Fibroblast of lung (primary cell): ENCODE results near the gene SOCS1. TPM values are rescaled to one million over a fixed set of nuclear protein-coding genes. Genes with fewer than 3 reads are reported as not detected.

ENCODE experiments used
- DNase-seq, 2 donors: peaks; one replicate each; pipeline versions ENCODE4 v3.0.0 to v3.0.0-alpha.2; 2010; ENCODE audit warnings: low read depth in 2 of 2
- H2AFZ ChIP-seq: 2 replicates; pipeline ENCODE4 v1.5.1; 2012; ENCODE audit warnings: low read length, control low read depth, inconsistent platforms
- H3K27ac ChIP-seq: 2 replicates; pipeline ENCODE4 v1.5.1; 2011; ENCODE audit warnings: low read length, control low read depth; ENCODE audit not compliant: insufficient read depth
- H3K27me3 ChIP-seq: 2 replicates; pipeline ENCODE4 v1.5.1; 2011; ENCODE audit warnings: mild to moderate bottlenecking, low read length; ENCODE audit not compliant: control insufficient read depth, insufficient read depth
- H3K36me3 ChIP-seq: 2 replicates; pipeline ENCODE4 v1.5.1; 2011; ENCODE audit warnings: low read length; ENCODE audit not compliant: control insufficient read depth, insufficient read depth
- H3K4me1 ChIP-seq: 2 replicates; pipeline ENCODE4 v1.5.1; 2011; ENCODE audit warnings: low read length; ENCODE audit not compliant: control insufficient read depth, insufficient read depth; ENCODE audit errors: extremely low read depth
- H3K4me2 ChIP-seq: 2 replicates; pipeline ENCODE4 v1.5.1; 2011; ENCODE audit warnings: low read length, control low read depth; ENCODE audit not compliant: insufficient read depth; ENCODE audit errors: extremely low read depth
- H3K4me3 ChIP-seq, 4 experiments: fragments of 200-600 bp in 1 of 4; sonication (generic) in 1 of 4; replicated peaks in 1 of 4; 2 replicates each; pipeline ENCODE4 v1.5.1; 2011 to 2016; ENCODE audit warnings: low read length in 4 of 4, low read depth in 3 of 4, mild to moderate bottlenecking in 3 of 4, control low read depth in 2 of 4, inconsistent platforms in 1 of 4, mixed read lengths in 1 of 4; ENCODE audit not compliant: insufficient read depth in 1 of 4; ENCODE audit errors: control extremely low read depth in 1 of 4
- H3K79me2 ChIP-seq: 2 replicates; pipeline ENCODE4 v1.5.1; 2012; ENCODE audit warnings: mild to moderate bottlenecking, low read length, inconsistent platforms; ENCODE audit not compliant: control insufficient read depth, insufficient read depth
- H3K9ac ChIP-seq: 2 replicates; pipeline ENCODE4 v1.5.1; 2011; ENCODE audit warnings: mild to moderate bottlenecking, low read length, control low read depth; ENCODE audit not compliant: insufficient read depth
- H3K9me3 ChIP-seq: 2 replicates; pipeline ENCODE4 v1.5.1; 2012; ENCODE audit warnings: low read depth, low read length; ENCODE audit not compliant: control insufficient read depth, insufficient read depth
- H4K20me1 ChIP-seq: 2 replicates; pipeline ENCODE4 v1.5.1; 2011; ENCODE audit warnings: low read length; ENCODE audit not compliant: control insufficient read depth, insufficient read depth; ENCODE audit errors: extremely low read depth
- CTCF ChIP-seq, 2 donors: IDR thresholded peaks in 1 of 2; conservative IDR thresholded peaks in 1 of 2; 1 replicate in 1 of 2; 2 replicates in 1 of 2; pipeline ENCODE4 v1.5.1; 2011 to 2012; ENCODE audit warnings: low read length in 2 of 2, control low read depth in 1 of 2, inconsistent platforms in 1 of 2, low read depth in 1 of 2, mild to moderate bottlenecking in 1 of 2
- EZH2 ChIP-seq: IDR thresholded peaks from 2 replicates; pipeline ENCODE4 v1.5.1; 2012; ENCODE audit warnings: low read length, control low read depth, mild to moderate bottlenecking; ENCODE audit errors: missing control alignments
- polyA plus RNA-seq, 2 donors: library from polyadenylated mRNA; depleted of rRNA in 1 of 2; stranded (reverse) in 1 of 2; unstranded in 1 of 2; fragments of >200 nt; gene quantifications; 2 replicates each; pipeline ENCODE4 v1.2.1, GENCODE V29; 2011 to 2012; ENCODE audit warnings: missing spikeins in 1 of 2
- total RNA-seq: library from RNA; depleted of rRNA; stranded (reverse); fragments of >200 nt; gene quantifications from 2 replicates; pipeline ENCODE4 v1.2.1, GENCODE V29; 2014

Gene SOCS1
- total and polyA plus RNA-seq, 2 donors (not counting 1 experiment from before 2014, with no cell fraction given), result 17.7 to 21.1 TPM

- no peak for DNase-seq
- no peaks in the 10 kb centered on the region for H3K4me1 ChIP-seq
- TF ChIP-seq CTCF (conservative IDR thresholded peaks at IDR 0.05 in 1 of 2, IDR thresholded peaks at IDR 0.05 in 1 of 2; ENCODE audit: low read depth in 1 of 2, low read length in 2 of 2), result no peak
Observed at GRCh38 chr16:11270602-11271162, 14.7 kb upstream of the SOCS1 start.

GRCh38 chr16:11268921-11269375, 12.9 kb upstream of the SOCS1 start, which contains the start of gene TNP2:
Gene TNP2, minus strand, starts transcription at chr16:11269325. Its CDS starts 63 bp downstream, at chr16:11269262.
- Histone ChIP-seq H2AFZ (no peak within 1 kb of the TSS), H3K4me3 (no peak within 1 kb of the TSS), H3K9me3 (no peaks in the 10 kb centered on the region), H3K9ac (no peak within 1 kb of the TSS), H3K36me3 (no peaks in the 10 kb centered on the region), H3K4me1 (no peaks in the 10 kb centered on the region), H4K20me1 (no peaks in the 10 kb centered on the region), H3K4me2 (no peak within 1 kb of the TSS), H3K27me3 (no peaks in the 10 kb centered on the region), H3K79me2 (no peaks in the 10 kb centered on the region), H3K27ac (no peak within 1 kb of the TSS)
- TF ChIP-seq EZH2 (no peak), CTCF (conservative IDR thresholded peaks at IDR 0.05 in 1 of 2, IDR thresholded peaks at IDR 0.05 in 1 of 2; ENCODE audit: low read depth in 1 of 2, low read length in 2 of 2) (no peak)
- no peak for DNase-seq

More at GRCh38 chr16:11270602-11271162, 14.7 kb upstream of the SOCS1 start:
- Histone ChIP-seq H3K9me3 (no peaks in the 10 kb centered on the region), H3K9ac (no peak overlapping the region), H3K27me3 (no peaks in the 10 kb centered on the region), H4K20me1 (no peaks in the 10 kb centered on the region), H3K79me2 (no peaks in the 10 kb centered on the region), H3K4me2 (no peak overlapping the region), H3K4me3 (no peak overlapping the region), H2AFZ (no peak overlapping the region), H3K27ac (no peak overlapping the region), H3K36me3 (no peaks in the 10 kb centered on the region)

DNA sequence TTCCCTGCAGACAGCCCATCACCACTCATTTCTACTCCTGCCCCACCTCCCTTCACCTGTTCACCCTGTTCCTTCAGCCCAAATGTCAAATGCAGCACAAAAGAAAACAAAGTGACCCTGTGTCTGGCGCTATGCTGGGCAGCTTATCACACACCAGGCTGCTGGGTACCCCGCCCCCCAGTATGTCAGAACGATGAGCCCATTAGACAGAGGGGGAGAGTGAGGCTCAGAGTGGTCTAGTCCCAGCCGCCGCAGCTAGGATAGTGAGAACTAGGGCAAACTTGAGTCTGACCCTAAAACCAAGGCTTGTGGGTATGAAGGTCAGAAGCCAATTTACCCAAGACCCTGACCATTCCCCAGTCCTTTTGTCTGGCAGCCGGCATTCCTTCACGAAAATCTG, 9.1 kb upstream of the SOCS1 start:
- TF ChIP-seq CTCF (conservative IDR thresholded peaks at IDR 0.05 in 1 of 2, IDR thresholded peaks at IDR 0.05 in 1 of 2; ENCODE audit: low read depth in 1 of 2, low read length in 2 of 2) (no peak), EZH2 (no peak)
- no peaks in the 10 kb centered on the region for H3K27me3 ChIP-seq

More for the DNA sequence above, 9.1 kb upstream of the SOCS1 start:
- H3K27ac ChIP-seq, result no peak overlapping the region
- H3K9ac ChIP-seq, result no peak overlapping the region
- H2AFZ ChIP-seq, result no peak overlapping the region
- H3K36me3 ChIP-seq, result no peaks in the 10 kb centered on the region
- no peaks in the 10 kb centered on the region for H3K79me2 ChIP-seq
- no peak for DNase-seq
- no peaks in the 10 kb centered on the region for H3K9me3 ChIP-seq
- no peaks in the 10 kb centered on the region for H4K20me1 ChIP-seq
- no peak overlapping the region for H3K4me3 ChIP-seq
- H3K4me1 ChIP-seq, result no peaks in the 10 kb centered on the region
- no peak overlapping the region for H3K4me2 ChIP-seq
